Activated CD4-positive, alpha-beta T cell treated with anti-CD3 and anti-CD28 coated beads for 1 hour (primary cell): ENCODE data around the gene NSDHL.

Experiments
- DNase-seq: peaks from one replicate; pipeline ENCODE4 v3.0.0-alpha.2; 2020

The NSDHL gene

DNA sequence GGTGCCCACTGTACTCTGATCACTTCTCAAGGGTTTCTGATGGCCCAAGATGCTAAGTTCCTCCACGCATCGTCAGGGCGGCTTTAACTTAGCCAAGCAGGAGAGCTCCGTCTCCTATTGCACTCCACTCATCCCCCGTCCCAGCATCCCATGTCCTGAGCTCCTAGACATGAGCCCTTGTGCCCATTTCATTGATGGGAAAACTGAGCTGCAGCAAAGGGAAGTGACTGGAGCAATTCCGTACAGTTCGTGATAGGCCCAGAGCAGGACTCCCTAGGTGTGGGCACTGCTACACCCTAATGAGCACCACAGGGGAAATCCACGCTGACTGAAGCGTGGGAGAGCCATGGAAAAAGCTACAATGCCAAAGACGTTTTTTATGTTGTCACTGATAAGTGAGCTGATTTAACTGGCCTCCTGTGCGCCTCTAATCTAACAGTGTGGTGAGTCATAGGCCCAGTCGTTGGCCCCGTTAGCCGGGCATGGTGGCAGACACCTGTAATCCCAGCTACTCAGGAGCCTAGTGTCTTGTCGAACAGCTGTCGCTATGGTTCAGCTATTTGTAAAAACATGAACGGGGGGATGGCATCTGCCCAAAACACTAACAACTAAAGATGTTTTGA lies 14.9 kb downstream of the NSDHL start:
- DNase-seq = no peak

DNA sequence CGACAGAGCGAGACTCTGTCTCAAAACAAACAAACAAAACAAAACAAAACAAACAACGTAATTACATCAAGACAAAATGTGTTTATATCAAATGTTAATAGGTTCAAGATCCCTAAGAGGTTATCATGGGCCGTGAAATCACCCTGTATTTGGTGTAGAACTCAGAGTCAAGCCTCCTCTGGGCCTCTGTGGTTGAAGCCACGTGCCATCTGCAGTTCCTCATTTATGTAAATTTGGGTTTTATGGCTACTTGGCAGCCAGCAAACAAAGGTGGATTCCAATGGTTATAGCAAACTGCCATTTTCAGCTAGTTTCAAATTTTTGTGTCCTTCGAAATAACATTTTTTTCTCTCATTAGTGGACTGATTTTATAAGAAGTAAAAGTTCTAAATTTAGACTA lies 16.4 kb downstream of the NSDHL start:
- no peak for DNase-seq

DNA sequence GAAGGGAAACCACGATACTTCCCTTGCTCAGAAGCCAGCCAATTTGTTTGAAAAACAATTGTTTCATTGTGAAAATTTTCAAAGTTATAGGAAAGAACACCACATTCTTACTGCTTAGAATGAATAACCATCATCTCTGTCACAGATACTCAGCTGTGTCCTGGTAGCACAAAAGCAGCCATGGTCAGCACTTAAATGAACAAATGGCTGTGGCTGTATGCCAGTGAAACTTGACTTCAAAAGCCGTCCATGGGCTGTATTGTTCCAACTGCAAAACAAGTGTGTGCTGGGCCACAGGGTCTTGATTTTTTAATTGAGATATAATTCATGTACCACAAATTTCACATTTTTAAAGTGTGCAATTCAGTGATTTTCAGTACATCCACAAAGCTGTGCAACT lies 19.6 kb downstream of the NSDHL start:
- no peak for DNase-seq

DNA sequence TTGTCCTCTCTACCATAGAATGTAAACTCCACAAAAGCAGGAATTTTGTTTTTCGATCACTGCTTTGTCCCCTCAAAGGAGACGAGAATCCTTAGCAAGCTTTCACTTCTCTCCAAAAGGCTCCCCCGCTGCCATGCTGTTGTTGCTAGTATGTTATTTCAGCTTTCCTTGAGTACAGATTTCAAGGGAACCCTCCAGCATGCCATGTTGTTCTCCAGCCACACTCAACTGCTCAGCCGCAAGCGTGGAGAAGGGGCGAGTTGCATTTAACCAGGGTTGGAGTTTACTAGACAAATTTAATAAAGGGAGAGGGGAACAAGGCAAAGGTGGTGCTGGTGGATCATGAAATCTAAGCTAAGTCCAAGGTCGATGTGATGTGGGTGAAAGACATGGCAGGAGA lies 23.1 kb downstream of the NSDHL start:
- DNase-seq = no peak

DNA sequence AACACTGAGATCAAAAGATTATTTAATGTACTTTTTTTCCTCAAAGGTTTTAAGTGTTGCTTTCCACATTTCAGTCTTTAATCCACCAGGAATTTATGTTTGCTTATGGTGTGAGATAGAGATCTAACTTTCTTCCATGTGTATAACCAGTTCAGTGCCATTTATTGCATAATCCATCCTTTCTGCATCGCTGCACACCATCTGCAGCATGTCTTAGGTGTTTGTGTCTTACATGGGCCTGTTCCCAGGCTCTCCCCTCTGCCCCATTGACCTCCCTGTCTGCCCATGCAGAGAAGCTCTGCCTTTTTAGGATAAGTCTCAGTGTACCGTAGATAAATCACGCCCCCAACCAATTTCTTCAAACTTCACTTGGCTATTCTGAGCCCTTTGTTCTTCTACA lies 30.3 kb downstream of the NSDHL start:
- no peak for DNase-seq

DNA sequence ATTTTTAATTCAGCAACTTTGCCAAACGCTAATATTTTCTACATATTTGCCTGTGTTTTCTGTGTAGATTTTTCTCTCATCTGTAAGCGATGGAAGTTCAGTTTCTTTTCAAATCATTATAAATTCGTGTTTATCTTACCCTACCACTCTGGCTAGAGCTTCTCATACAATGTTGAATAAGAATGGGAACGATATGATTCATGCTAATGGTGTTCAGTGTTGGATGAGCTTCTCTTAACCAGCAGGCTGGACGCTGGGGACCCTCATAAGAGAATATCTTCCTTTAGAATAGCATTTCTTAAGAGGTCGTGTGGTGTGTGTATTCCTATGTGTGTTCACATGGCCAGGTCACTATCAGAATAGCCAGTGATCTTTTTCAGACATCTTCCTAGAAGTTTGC lies 31.0 kb downstream of the NSDHL start:
- no peak for DNase-seq

DNA sequence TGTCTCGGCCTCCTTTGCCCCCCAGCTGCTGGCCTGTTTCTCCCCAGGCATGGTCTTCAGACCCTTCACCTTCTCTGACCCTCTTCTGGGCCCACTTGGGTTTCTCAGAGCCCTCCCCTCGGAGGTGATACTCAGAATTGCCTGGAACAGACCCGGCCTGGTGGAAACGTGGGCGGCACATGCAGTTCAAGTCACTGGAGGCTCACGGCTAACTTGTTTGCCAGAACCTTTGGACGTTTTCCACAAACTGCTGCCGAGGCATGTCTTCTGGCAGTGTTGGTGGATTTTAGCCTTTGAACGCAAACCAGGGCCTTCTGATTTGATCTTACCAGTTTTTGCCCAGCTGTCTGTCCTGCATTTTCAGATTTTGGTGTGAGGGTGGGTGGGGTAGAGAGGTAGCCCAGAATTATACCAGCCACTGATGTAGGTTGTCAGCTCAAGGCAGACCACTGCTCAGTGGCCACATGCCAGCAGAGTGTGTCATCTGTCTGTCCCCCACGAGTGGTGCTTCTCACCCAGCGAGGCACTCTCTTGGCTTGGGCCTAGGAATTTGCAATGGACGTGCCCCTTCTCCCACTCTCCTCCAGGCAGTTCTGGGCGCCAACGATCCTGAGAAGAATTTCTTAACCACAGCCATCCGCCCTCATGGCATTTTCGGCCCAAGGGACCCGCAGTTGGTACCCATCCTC lies 34.5 kb downstream of the NSDHL start:
- no peak for DNase-seq

DNA sequence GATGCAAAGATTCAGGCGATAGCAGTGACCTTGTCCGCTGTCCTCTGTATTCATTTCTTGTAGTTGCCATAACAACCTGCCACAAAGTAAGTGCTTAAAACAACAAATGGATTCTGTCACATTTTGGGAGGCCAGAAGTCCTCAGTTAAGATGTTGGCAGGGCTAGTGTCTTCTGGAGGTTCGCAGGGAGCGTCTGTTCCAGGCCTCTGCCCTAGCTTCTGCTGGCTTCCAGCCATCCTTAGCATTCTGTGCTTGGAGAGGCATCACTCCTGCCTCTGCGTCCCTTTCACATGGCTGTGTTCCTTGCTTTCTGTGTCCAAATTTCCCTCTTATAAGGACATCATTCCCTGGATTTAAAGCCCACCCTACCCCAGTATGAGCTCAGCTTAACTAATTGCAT lies 35.5 kb downstream of the NSDHL start:
- DNase-seq = no peak

DNA sequence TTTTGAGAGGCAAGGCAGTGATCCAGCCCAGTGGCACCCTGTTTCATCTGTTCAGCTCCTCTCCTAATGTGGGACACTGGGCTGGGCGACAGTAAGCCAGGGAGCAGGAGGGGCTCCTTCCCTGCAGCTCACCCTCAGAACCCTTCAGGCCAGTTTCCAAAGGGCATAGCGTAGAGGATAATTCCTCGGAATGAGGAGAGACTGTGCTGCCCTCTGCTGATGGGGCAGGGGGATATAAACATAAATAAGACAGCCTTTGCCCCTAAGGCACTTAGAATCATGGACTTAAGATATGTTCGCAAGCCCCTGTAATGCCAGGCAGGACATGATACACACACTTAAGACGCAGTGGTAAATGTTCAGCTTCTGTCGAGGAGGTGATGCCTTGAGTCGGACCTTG lies 39.1 kb downstream of the NSDHL start:
- no peak for DNase-seq

DNA sequence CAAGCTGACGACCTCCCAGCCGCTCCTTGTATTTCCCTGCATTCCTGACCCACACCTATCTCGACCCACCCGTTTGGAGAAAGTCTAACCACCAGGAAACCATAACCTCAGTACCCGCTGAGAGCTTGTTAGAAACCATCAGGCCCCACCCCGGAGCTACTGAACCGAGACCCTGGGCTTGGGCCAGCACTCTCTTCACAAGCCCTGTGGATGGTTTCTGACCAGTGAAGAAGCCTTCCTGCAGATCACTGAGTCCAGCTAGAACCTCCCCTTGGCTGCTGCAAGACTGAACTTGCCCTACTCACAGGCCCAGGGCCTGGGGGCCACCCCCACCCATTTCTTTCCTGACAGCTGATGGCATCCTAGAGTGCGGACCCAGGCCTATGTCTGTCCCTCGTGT lies 40.4 kb downstream of the NSDHL start:
- no peak for DNase-seq

DNA sequence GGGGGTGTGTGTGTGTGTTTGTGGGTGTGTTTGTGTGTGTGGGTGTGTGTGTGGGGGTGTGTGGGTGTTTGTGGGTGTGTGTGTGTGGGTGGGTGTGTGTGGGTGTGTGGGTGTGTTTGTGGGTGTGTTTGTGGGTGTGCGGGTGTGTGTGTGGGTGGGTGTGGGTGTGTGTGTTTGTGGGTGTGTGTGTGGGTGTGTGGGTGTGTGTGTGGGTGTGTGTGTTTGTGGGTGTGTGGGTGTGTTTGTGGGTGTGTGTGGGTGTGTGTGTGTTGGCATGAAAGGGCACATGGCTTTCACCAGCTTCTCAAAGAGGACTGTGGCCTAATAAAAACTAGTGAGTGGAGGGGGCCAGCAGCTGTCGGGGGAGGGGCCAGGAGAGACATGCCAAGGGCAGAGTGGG lies 41.7 kb downstream of the NSDHL start:
- DNase-seq = no peak

DNA sequence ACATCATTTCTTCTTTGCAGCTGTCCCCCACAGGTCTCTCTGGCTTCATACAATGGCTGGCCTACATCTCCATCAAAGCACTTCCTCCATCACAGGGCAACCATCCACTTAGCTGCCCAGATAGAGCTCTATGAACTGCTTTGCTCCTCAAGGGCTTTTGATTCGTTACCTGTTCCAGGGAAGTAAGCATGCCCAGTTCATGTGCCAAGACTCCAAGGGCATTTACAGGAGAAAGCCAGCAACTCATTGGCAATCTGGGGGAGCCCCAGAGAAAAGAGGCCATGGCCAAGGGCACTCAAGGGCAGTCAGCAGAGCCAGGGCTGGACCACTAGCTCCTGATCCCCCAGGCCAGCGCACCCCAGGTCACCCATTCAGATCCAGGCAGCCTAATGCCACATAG lies 42.5 kb downstream of the NSDHL start:
- DNase-seq = no peak

DNA sequence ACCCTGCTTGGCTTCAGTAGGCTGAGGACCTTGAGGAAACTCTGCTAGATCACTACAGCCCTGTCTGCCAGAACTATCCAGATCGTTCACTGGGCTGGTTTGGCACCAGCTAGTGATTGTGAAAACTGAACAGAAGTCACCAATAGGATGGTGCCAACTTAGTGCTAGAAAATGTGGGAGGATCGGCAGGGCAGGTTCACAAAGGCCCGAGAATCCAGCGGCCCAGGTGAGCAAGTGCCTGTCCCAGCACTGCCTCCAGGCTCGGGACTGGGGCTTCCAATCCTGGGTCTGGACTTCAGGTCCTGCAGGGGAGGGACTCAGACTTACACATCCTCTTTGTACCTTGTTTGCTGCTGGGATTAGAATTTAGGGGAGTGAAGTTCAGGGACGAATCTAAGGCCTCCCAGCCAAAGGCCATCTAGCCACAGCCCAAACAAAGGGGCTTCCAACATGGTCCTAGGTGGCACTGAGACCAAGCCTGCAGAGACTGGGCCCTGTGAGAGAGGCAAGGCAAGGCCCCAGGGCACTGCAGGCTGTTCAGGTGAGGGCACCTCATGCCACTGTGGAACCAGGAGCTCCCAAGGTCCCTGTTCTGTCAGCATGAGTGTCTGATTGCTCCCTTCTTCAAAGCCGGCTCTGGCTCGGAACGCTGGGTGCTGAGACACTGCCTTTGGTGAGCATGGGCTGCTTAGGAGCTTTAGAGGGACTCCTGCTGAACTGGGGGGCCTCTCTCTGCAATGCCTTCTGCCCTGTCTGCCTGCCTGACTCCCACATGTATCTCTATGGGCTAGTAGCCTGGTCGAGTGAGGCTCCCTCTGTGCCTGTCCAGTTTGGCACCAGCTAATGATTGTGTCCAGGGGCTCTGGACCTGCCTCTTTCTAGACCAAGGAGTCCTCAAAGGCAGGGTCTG lies 46.3 kb downstream of the NSDHL start:
- no peak for DNase-seq

DNA sequence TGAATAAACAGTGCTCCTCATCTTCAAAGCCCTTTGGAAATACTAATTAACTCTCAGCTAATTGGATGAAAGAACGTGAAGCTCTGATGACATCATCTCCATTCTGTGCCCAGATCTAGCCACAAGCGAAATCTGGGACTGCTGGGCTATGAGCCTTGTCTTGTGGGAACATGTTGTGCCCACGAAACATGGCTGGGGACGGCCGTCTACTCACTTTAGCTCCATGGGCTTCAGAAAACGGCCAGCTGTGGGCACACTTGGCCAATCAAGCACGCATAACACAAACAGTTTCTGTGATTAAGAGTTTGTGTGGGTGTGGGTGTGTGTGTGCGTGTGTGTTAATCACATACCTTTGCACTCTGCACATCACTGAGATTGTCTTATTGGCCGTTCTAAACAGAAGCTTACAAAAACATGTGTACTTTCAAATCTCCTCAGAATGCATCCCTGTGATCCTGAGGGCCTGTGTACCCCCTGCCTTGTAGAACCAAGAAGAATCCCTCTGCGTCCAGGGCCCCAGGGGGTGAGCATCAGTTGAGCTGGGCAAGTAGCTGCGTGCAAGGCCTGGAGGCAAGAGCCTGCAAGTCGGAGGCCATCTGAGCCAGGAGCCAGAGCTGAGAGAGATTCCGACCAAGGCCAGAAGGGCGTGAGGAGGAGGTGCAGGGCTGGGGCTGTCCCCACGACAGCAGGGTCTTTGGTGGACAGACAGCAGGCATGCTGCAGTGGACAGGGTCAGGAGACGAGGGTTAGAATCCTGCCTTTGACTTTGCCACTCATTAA lies 48.3 kb downstream of the NSDHL start:
- DNase-seq = no peak

DNA sequence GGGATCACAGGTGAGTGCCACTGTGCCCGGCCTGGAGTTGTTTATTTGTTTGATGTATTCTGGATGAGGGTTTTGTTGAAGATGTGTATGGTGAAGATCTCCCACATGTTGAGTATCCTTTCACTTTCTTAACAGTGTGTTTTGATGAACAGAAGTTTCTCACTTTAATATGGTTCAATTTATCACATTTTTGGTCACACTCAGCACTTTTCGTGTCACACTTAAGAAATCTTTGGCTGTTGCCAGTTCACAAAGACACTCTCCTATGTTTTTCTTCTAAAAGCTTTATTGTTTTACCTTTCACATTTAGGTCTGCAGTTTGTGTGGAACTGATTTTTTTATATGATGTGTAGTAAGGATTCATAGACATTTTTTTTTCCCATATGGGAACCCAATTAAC lies 50.4 kb downstream of the NSDHL start:
- no peak for DNase-seq

DNA sequence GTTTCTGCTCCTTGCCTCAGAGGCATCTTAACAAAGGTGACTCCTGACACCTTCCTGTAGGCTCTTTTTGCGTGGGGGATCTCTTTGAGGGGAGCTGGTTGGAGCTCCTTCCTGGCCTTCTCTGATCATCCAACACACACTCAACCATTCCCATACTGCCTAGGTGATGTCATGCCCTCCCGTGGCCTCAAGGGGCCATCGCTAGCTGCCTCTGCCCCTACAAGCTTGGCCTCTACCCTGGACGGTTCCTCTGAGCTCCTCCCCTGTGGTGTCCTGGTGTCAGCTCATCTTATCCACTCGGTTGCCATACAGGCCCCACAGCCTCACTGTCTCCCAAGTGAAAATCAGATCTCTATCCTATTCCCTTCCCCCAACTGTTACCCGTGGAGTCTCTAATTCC lies 53.3 kb downstream of the NSDHL start:
- no peak for DNase-seq

DNA sequence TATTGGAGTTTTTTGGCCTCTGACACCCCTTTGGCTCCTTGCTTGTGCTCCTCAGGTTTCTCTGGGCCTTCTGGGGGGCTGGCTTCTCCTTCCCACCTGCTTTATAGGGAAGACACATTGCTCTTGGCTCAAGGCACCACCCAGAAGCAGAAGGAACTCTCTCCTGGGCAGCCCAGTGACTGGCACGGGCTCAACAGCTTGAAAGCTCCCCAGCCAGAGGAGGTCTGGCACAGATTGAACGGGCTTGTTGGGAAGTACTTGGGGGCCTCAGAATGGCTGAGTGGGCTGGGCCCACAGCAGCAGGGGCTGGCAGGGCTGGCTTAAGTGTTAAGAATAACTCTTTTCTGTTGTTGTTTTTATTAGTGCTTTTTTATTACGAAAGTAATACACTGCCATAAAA lies 55.9 kb downstream of the NSDHL start:
- DNase-seq = no peak

DNA sequence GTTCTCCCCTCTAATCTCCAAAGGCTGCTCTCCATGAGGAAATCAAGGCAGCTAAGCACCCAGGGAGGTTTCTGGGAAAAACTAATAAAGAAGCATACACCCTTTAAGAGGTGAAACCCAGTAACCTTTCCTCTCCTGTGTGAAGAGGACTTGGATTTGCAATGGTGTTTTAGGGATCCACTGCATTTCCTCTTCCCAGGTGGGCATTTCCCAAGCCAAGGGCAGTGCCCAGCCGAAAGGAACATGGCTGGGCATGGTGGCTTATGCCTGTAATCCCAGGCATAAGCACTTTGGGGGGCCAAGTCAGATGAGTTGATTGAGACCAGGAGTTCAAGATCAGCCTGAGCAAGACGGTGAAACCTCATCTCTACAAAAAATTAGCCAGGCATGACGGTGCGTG lies 61.6 kb downstream of the NSDHL start:
- DNase-seq = no peak

DNA sequence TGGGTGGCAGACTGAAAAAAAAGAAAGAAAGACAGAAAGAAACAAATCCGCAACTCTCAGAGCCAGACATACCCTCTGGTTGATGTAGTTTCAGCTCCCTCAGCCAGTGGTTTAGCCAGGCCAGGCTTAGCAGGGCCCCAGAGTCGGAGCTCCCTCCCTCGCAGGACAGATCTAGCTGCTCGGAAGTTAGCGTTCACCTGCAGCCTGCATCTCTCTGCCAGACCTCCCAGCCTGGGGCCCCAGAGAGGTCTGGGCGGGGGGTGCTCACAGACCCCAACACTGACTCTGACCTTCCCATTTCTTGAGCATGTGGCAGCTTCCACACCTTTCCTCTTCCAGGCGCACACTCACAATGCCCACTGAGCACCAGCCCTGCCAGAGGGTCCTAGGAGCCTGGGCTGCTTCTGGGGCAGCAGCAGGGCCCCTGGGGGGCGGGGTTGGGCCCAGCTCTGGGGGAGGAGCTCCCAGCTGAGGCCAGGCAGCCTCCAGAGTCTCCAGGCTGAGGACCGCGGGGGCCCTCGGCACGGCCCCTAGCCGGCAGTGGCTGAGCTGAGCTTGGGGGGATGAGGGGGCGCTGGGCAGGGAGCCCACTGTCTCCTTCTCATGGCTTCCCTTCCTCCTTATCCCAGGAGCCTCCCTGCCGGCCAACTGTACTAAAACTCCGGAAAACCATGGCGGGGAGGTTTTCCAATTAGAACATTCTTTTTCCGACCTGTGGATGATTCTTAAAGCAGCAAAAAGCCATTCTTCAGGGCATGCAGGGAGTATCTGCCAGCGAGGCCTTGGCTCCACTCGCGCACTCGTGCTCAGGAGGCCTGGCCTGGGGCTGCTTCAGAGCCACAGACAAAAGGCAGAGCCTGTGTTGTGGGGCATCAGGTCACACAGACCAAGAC lies 62.4 kb downstream of the NSDHL start:
- no peak for DNase-seq

DNA sequence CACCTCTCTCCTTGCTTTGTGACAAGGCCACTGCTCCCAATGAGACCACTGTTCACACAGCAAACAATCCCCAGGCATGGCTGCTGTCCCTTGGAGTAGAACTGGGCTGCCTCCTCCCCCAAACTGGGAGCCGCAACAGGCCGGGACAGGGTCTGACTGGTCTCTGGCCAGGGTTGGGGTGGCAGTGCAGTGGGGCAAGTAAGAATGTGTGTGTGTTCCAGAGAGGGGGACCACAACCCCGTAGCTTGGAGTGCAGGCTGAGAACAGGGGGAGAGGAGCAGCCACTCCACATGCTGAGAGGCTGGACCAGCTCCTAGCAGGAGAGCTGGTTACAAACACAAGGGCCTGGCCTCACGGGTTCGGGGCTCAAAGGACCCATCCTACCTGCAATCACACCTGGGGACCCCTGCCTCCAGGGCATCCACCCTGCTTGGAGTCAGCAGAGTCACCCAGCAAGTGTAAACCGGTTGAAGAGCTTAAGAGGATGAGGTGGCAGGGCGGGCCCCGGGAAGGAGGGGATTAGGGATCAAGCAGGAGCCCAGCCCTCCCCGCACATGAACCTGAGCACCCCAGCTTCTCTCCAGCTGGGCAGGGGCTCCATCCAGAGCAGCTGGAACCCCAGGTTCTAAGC lies 63.2 kb downstream of the NSDHL start:
- DNase-seq = no peak

DNA sequence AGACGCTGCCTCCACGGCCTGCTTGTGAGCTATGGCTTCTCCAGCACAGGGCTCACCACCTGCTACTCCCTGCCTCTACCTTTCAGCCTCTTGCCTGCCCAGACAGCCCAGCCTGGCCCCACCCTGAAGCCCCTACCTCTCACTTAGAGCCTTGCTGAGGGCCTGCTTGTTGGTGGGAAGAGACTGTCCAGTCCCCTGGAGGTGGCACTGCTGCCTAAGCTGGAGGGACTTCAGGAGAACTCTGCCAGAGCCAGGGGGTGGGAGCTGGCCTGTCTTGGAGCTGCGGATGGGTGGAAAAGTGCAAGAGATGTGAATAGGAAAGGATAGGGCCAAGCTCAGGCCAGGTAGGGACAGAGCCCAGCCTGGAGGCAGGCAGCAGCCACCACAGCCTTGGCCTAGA lies 64.3 kb downstream of the NSDHL start:
- no peak for DNase-seq
